ENCODE results near the gene DLG2. TPM values are rescaled to one million over a fixed set of nuclear protein-coding genes. Genes with fewer than 3 reads are reported as not detected.
A peak's percentile ranks its signal among the peaks of the same experiment; 100 is the strongest.
"Not testable (repeated sequence)": the region's sequence is repeated elsewhere in the genome, so short reads cannot be mapped to it uniquely, and the experiment has no call there.

DLG2 gene
- polyA plus RNA-seq, 1 donor: 9.6 TPM

DNA sequence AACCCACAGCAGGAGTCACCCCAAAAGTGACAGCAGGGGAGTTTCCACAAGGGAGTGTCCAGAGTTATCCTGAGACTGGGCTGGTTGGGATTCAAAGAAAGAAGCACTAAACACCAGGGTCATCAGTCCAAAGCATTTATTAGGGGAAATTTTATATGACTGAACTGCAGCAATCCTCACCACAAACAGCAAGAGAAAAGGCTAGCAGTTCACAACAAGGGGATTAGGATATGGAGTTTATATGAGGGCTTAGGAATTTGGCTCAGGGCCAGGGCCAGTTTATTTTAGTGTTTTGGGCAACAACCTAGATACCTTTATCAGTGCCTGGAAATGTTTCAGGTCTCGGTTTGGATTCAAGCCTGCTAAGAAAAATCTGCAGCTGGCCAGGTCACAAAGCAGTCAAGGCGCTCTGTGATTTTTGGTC, 16.1 kb upstream of the DLG2 start:
- no peak for DNase-seq (ENCODE audit: low read depth)

- DNase-seq (ENCODE audit: low read depth): no peak
Measured at GRCh38 chr11:85634747-85635146, 7.6 kb upstream of the DLG2 start.

GRCh38 chr11:85628771-85629341, 1.7 kb upstream of the DLG2 start:
- no peak for DNase-seq (ENCODE audit: low read depth)

GRCh38 chr11:85627998-85628770, 1.0 kb upstream of the DLG2 start, which contains the start of gene TMEM126B:
TMEM126B (plus strand) TSS chr11:85628593; CDS start chr11:85628608, 15 bp downstream.
- peak; percentile 94 for DNase-seq (ENCODE audit: low read depth)

- no peak for DNase-seq (ENCODE audit: low read depth)
Measured at GRCh38 chr11:85626496-85626895, 648 bp downstream of the DLG2 start.

DNA sequence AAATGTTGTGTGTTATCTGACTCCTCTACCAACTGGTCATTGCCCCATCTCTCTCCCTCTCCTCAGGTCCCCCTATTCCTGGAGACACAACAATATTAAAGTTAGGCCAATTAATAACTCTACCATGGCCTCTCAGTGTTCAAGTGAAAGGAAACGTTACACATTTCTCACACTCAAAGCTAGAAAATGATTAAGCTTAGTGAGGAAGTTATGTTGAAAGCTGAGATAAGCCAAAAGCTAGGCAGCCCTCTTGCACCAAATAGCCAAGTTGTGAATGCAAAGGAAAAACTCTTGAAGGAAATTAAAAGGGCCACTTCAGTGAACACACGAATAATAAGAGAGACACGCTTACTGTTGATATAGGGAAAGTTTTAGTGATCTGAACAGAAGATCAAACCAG, 6.9 kb downstream of the DLG2 start:
- no peak for DNase-seq (ENCODE audit: low read depth)

DNA sequence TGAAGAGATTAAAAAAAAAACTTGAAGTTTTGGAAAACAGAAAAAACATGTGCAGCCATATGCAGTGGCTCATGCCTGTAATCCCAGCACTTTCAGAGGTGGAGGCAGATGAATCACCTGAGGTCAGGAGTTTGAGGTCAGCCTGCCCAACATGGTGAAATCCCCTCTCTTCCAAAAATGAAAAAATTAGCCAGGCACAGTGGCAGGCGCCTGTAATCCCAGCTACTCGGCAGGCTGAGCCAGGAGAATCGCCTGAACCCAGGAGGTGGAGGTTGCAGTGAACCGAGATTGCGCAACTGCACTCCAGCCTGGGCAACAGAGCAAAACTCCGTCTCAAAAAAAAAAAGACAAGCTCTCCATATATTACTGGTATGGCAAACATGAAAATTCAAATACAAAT, 7.6 kb downstream of the DLG2 start:
- DNase-seq (ENCODE audit: low read depth): no peak

DNA sequence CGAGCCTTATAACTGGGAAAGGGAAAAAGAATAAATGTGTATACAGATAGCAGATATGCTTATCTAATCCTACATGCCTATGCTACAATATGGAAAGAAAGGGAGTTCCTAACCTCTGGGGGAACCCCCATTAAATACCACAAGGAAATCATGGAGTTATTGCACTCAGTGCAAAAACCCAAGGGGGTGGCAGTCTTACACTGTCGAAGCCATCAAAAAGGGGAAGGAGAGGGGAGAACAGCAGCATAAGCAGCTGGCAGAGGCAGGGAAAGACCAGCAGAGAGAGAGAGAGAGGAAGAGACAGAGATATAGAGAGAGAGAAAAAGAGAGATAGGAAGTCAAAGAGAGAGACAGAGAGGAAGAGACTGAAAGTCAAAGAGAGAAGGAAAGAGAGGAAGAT, 15.5 kb downstream of the DLG2 start:
- DNase-seq (ENCODE audit: low read depth): not testable (repeated sequence)

DNA sequence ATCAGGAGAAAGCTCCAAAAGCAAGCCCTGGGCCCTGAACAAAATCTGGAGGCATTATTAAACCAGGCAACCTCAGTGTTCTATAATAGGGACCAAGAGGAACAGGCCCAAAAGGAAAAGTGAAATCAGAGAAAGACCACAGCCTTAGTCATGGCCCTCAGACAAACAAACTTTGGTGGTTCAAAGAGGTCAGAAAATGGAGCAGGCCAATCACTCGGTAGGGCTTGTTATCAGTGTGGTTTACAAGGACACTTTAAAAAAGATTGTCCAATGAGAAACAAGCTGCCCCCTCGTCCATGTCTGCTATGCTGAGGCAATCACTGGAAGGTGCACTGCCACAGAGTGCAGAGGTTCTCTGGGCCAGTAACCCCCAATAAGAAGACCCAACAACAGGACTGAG, 17.9 kb downstream of the DLG2 start:
- DNase-seq (ENCODE audit: low read depth): not testable (repeated sequence)

- not testable (repeated sequence) for DNase-seq (ENCODE audit: low read depth)
Measured at GRCh38 chr11:85608621-85609020, 18.5 kb downstream of the DLG2 start.

DNA sequence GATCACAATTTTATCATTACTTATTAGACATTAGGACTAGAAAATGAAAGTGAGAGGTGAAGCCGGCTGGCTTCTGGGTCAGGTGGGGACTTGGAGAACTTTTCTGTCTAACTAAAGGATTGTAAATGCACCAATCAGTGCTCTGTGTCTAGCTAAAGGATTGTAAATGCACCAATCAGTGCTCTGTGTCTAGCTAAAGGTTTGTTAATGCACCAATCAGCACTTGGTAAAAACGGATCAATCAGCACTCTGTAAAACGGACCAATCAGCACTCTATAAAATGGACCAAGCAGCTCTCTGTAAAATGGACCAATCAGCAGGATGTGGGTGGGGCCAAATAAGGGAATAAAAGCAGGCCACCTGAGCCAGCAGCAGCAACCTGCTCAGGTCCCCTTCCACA, 20.9 kb downstream of the DLG2 start:
- not testable (repeated sequence) for DNase-seq (ENCODE audit: low read depth)

DNA sequence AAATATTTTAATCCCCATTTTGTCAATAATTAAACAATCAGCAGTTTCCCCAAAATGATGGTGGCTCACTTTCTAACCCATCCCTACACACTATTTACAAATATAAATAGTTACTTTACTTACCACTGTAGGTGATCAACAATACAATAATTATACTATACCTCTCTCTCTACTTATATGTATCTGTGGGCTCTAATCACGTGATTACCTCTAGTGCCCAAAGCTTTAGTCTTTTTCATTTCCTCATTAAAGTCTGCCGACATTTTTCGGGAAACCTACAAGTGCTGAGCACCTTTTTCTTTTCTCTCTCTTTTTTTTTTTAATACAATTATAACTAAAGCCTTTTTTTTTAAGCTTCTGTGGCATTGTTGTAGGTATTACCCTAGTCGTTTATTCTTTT, 23.9 kb downstream of the DLG2 start:
- DNase-seq (ENCODE audit: low read depth): no peak

DNA sequence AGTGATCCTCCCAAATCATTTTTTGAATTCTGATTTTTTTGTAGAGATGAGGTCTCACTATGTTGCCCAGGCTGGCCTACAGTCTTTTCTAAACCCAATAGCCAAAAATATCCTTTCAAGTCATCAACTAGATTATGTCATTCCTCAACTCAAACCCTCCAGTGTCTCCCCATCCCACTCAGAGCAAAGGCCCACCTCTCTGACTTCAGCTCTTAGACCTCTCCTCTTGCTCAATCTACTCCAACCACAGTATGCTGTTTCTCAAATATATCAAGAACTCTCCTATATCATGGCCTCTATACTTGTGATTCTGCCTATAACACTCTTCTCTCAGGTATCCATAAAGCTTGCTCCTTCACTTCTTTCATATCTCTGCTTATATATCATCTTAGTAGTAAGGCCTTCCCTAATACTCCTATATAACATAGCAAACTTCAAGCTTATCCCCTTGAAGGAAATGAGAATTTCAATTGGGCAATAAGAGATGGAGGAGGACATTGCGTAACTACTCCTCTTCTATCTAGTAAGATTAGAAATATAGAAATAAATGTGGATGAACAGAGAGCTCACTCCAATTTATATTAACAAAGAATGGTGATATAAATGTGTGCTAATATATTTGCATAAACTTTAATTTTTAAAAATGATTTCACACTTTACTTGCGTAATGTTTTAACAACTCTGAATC, 24.5 kb downstream of the DLG2 start:
- no peak for DNase-seq (ENCODE audit: low read depth)

DNA sequence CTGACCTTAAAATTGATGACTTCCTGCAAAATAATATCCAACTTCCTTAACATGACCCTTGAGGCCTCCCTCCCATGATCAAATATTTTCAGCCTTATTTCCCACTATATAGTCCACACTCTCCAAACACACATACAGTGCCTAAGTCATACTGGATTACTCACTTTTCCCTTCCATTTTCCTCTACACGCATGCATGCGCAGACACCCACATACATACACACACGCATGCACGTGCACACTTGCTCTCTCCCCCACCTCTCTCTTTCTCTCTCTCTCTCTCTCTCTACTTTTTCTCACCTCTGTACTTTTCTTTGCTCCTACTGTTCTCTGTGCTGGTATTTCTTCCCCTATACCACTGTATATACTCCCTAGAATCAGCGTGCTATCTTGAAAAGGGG, 28.1 kb downstream of the DLG2 start:
- DNase-seq (ENCODE audit: low read depth): no peak

DNA sequence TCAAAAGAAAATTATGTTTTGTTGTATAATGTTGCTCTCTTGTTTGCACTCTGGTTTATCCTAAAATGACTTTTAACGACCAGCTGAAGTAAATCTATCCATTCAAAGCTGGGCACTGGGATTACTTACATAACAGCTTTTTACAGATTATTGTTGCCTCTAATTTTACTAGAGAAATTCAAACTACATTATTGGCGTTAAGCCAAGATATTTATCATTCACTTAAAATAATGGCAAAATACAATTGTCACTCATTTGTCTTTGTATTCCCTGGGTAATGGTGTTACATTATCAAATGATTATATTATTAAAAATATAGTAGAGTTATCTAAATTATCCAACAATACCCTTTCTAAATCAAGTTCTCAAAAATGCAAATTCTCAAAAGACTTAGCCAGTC, 30.3 kb downstream of the DLG2 start:
- DNase-seq (ENCODE audit: low read depth): no peak

DNA sequence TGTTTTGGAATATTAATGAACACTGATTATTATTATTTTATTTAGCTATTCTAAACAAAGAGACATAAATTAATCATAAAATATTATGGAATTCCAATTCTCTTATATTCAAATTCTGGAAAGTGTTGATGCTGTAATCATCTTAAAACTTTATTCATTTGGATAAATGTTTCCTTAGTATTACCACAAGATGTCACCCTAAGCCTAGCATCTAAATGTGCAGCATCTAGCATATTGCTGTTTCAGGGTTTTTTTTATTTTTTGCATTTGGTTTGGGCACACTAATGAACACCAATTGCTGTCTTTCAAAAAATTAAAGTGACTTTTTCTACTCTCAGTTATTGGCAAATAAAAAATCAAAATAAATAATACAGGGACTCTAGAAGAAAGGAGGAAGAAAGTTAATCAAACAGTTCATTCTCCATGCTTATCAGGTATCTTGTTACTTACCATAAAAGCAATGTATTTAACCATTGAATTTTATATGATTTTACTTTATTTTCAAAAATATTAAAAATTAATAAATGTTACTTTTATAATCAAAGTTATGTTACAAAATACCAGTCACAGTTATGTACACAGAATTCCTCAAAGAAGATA, 31.8 kb downstream of the DLG2 start:
- DNase-seq (ENCODE audit: low read depth): no peak

- no peak for DNase-seq (ENCODE audit: low read depth)
Measured at GRCh38 chr11:85590848-85591483, 36.2 kb downstream of the DLG2 start.

- DNase-seq (ENCODE audit: low read depth): no peak
Measured at GRCh38 chr11:85589373-85589772, 37.8 kb downstream of the DLG2 start.

GRCh38 chr11:85582111-85582510, 45.0 kb downstream of the DLG2 start:
- DNase-seq (ENCODE audit: low read depth): no peak

DNA sequence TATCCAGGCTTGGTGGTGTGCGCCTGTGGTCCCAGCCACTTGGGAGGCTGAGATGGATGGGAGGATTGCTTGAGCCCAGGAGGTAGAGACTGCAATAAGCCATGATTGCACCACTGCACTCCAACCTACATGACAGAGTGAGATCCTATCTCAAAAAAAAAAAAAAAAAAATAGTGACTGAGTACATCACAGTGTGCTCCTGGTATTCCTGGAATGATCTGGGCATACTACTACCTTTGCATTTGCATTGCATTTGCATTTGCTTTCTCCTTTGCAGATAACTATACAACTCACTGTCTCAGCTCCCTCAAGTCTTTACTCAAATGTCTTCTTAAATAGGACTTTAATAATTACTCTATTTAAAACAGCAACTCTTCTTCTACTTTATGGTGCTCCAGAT, 51.8 kb downstream of the DLG2 start:
- no peak for DNase-seq (ENCODE audit: low read depth)

- DNase-seq (ENCODE audit: low read depth): no peak
Measured at GRCh38 chr11:85572056-85572455, 55.1 kb downstream of the DLG2 start.

DNA sequence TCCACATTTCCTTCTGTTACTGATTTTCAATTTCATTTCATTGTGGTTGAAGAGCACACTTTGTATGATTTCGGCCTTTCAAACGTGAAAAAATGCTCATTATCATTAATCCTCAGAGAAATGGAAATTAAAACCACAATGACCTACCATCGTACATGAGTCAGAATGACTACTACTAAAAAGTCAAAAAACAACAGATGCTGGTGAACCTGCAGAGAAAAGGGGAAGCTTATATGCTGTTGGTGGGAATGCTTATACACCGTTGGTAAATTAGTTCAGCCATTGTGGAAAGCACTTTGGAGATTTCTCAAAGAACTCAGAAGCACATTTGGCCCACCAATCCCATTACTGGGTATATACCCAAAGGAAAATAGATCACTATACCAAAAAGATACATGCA, 57.6 kb downstream of the DLG2 start:
- no peak for DNase-seq (ENCODE audit: low read depth)
